ENCODE results near the gene CCDC149.

DNA sequence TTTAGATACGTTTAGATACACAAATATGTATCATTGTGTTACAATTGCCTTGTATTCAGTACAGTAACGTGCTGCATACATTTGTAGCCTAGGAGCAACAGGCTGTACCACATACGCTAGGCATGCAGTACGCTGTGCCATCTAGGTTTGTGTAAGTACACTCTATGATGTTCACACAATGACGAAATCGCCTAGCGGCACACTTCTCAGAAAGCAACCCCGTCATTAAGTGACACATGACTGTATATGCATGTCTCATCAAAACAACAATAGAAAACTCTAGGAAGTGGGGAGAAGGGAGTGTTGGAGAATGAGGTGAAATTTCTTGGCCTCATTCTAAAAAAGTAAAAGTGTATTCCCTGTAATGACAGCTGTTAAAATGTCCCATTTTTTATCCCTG lies 32.7 kb downstream of the CCDC149 start:
- TF ChIP-seq TAF1 (IDR thresholded peaks at IDR 0.05; ENCODE audit: borderline replicate concordance, insufficient read depth, low read length) (no peak), POLR2AphosphoS5 (IDR thresholded peaks at IDR 0.05; ENCODE audit: low read depth, low read length) (no peak), SIN3A (IDR thresholded peaks at IDR 0.05; ENCODE audit: borderline replicate concordance, insufficient read depth, low read length) (no peak)
- TF ChIP-seq, protein P1, sequence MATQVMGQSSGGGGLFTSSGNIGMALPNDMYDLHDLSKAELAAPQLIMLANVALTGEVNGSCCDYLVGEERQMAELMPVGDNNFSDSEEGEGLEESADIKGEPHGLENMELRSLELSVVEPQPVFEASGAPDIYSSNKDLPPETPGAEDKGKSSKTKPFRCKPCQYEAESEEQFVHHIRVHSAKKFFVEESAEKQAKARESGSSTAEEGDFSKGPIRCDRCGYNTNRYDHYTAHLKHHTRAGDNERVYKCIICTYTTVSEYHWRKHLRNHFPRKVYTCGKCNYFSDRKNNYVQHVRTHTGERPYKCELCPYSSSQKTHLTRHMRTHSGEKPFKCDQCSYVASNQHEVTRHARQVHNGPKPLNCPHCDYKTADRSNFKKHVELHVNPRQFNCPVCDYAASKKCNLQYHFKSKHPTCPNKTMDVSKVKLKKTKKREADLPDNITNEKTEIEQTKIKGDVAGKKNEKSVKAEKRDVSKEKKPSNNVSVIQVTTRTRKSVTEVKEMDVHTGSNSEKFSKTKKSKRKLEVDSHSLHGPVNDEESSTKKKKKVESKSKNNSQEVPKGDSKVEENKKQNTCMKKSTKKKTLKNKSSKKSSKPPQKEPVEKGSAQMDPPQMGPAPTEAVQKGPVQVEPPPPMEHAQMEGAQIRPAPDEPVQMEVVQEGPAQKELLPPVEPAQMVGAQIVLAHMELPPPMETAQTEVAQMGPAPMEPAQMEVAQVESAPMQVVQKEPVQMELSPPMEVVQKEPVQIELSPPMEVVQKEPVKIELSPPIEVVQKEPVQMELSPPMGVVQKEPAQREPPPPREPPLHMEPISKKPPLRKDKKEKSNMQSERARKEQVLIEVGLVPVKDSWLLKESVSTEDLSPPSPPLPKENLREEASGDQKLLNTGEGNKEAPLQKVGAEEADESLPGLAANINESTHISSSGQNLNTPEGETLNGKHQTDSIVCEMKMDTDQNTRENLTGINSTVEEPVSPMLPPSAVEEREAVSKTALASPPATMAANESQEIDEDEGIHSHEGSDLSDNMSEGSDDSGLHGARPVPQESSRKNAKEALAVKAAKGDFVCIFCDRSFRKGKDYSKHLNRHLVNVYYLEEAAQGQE (IDR thresholded peaks at IDR 0.05; ENCODE audit: insufficient read depth in 1 of 2, low read depth in 2 of 2, low read length in 2 of 2), result no peak
